Activated B cell treated with CpG ODN at 0.5 μM for 24 hours (primary cell): Measurements from ENCODE around the gene TMEM258. TPM values are rescaled to one million over a fixed set of nuclear protein-coding genes. Genes with fewer than 3 reads are reported as not detected.
A peak's percentile ranks its signal among the peaks of the same experiment; 100 is the strongest.

Experiments
- ATAC-seq: fragments of 200-7000 bp; cut with Tn5 transposase; one replicate; pipeline ENCODE4 v1.10.0; 2021; ENCODE audit warnings: low read depth, mild to moderate bottlenecking, moderate library complexity
- CTCF ChIA-PET: fragments of 350-600 bp; sonication (Branson Sonifier 250); formaldehyde crosslinking; loops from one replicate; lab custom pipeline; 2021; ENCODE audit warnings: antibody characterized with exemption; lab: Charles Lee
- POLR2A ChIA-PET: fragments of 350-600 bp; sonication (Branson Sonifier 250); formaldehyde crosslinking; loops from one replicate; lab custom pipeline; 2021; ENCODE audit warnings: antibody characterized with exemption; lab: Charles Lee
- DNase-seq: peaks from one replicate; pipeline ENCODE4 v3.0.0; 2022
- H3K27ac Mint-ChIP-seq: one replicate; pipeline ENCODE4 v1.8.0; 2020; ENCODE audit warnings: mixed read lengths
- H3K27me3 Mint-ChIP-seq: one replicate; pipeline ENCODE4 v1.8.0; 2021; ENCODE audit warnings: mixed read lengths
- H3K36me3 Mint-ChIP-seq: one replicate; pipeline ENCODE4 v1.8.0; 2021; ENCODE audit warnings: low read depth, mixed read lengths
- H3K4me1 Mint-ChIP-seq: one replicate; pipeline ENCODE4 v1.8.0; 2021; ENCODE audit warnings: mixed read lengths
- H3K4me3 Mint-ChIP-seq: one replicate; pipeline ENCODE4 v1.8.0; 2020; ENCODE audit warnings: mild to moderate bottlenecking, mixed read lengths
- H3K9me3 Mint-ChIP-seq: one replicate; pipeline ENCODE4 v1.8.0; 2020; ENCODE audit warnings: mixed read lengths
- CTCF ChIP-seq: fragments of 200-600 bp; IDR thresholded peaks from one replicate; pipeline ENCODE4 v1.8.0; 2022; ENCODE audit warnings: antibody characterized with exemption, mild to moderate bottlenecking
- intact Hi-C: fragments of 100-400 bp; cut with micrococcal nuclease; formaldehyde crosslinking; loops from one replicate; pipeline ENCODE4 v1.15.1; 2024
- total RNA-seq: library from RNA; stranded (reverse); gene quantifications from 2 replicates; pipeline ENCODE4 v1.2.3, GENCODE V29; 2022

Gene TMEM258
- total RNA-seq, 1 donor from 2014 or later = 87.4 TPM

GRCh38 chr11:61753672-61754071, 38.7 kb downstream of the TMEM258 start:
- DNase-seq (no peak), ATAC-seq (no peak)
- POLR2A ChIA-PET = no interaction called here
- TF ChIP-seq CTCF = no peak
- Mint-ChIP-seq H3K4me3 (peak overlapping the region; percentile 6), H3K4me1 (peaks cover 21% of the 10 kb centered on the region), H3K27me3 (peaks cover 34% of the 10 kb centered on the region), H3K36me3 (no peaks in the 10 kb centered on the region), H3K9me3 (no peaks in the 10 kb centered on the region), H3K27ac (no peak overlapping the region)
- CTCF ChIA-PET = interaction anchor here (0.6 to 1.8 kb wide), 2 partner anchors 12 to 354 kb away, joined by 3 to 8 read pairs; no protein-coding TSS in a partner anchor
- intact Hi-C loops = loop anchor here (5.0 kb wide), 1 partner anchor 39 kb away; the partner anchor contains the start of genes FEN1 and TMEM258

- CTCF ChIA-PET = interaction anchor here (0.6 to 1.8 kb wide), 2 partner anchors 13 to 355 kb away, joined by 3 to 8 read pairs; no protein-coding TSS in a partner anchor
- no peaks in the 10 kb centered on the region for H3K9me3 Mint-ChIP-seq
- no peak for ATAC-seq
- H3K27me3 Mint-ChIP-seq = peaks cover 34% of the 10 kb centered on the region
- peaks cover 21% of the 10 kb centered on the region for H3K4me1 Mint-ChIP-seq
- H3K36me3 Mint-ChIP-seq = no peaks in the 10 kb centered on the region
- DNase-seq = no peak
- intact Hi-C loops = loop anchor here (1.0 to 5.0 kb wide), 2 partner anchors 23 to 39 kb away; partner anchors contain the start of genes FEN1 and TMEM258
- peak overlapping the region; percentile 77 for H3K4me3 Mint-ChIP-seq
- POLR2A ChIA-PET = no interaction called here
- no peak overlapping the region for H3K27ac Mint-ChIP-seq
- no peak for TF ChIP-seq CTCF
These were observed 39.4 kb downstream of the TMEM258 start for GRCh38 chr11:61752925-61753521.

GRCh38 chr11:61752117-61752924, 40.1 kb downstream of the TMEM258 start, which contains the start of gene MYRF:
Gene MYRF (plus strand): TSS chr11:61752636. CDS start chr11:61752745, 109 bp downstream.
- ATAC-seq (peak; percentile 67), DNase-seq (peak; percentile 67)
- Mint-ChIP-seq H3K36me3 (no peaks in the 10 kb centered on the region), H3K27ac (no peak within 1 kb of the TSS), H3K27me3 (peaks cover 34% of the 10 kb centered on the region), H3K4me3 (peak within 1 kb of the TSS; percentile 77), H3K9me3 (no peaks in the 10 kb centered on the region), H3K4me1 (peaks cover 21% of the 10 kb centered on the region)
- intact Hi-C loops = loop anchor here (1.0 to 5.0 kb wide), 2 partner anchors 24 to 40 kb away; partner anchors contain the start of genes FEN1 and TMEM258
- no peak for TF ChIP-seq CTCF
- ChIA-PET CTCF (interaction anchor here (1.2 to 1.8 kb wide), 3 partner anchors 18 to 356 kb away, joined by 3 to 8 read pairs (median 4); no protein-coding TSS in a partner anchor), POLR2A (no interaction called here)

- Mint-ChIP-seq H3K4me3 (no peak overlapping the region), H3K9me3 (no peaks in the 10 kb centered on the region), H3K27ac (no peak overlapping the region), H3K36me3 (no peaks in the 10 kb centered on the region), H3K4me1 (peaks cover 13% of the 10 kb centered on the region), H3K27me3 (peaks cover 34% of the 10 kb centered on the region)
- ChIA-PET CTCF (interaction anchor here (0.9 to 2.2 kb wide), 5 partner anchors 15 to 357 kb away, joined by 3 to 5 read pairs (median 4); no protein-coding TSS in a partner anchor), POLR2A (no interaction called here)
- intact Hi-C loops = loop anchor here (5.0 kb wide), 1 partner anchor 41 kb away; the partner anchor contains the start of genes FEN1 and TMEM258
- DNase-seq (no peak), ATAC-seq (no peak)
- no peak for TF ChIP-seq CTCF
These were observed 41.0 kb downstream of the TMEM258 start for GRCh38 chr11:61751384-61751783.
